Measurements from ENCODE around the gene ALG14.
A peak's percentile ranks its signal among the peaks of the same experiment; 100 is the strongest.
"Not testable (repeated sequence)": the region's sequence is repeated elsewhere in the genome, so short reads cannot be mapped to it uniquely, and the experiment has no call there.

The ALG14 gene

GRCh38 chr1:95041491-95042165, 31.1 kb downstream of the ALG14 start:
- peak; percentile 53 to 65 for DNase-seq

GRCh38 chr1:95040032-95040525, 32.7 kb downstream of the ALG14 start:
- no peak for DNase-seq

- DNase-seq = no peak
Observed at GRCh38 chr1:95039360-95040031, 33.3 kb downstream of the ALG14 start.

- DNase-seq = no peak
Observed at GRCh38 chr1:95035536-95035935, 37.2 kb downstream of the ALG14 start.

GRCh38 chr1:95034506-95034905, 38.2 kb downstream of the ALG14 start:
- no peak for DNase-seq

- DNase-seq = no peak
Observed at GRCh38 chr1:95033843-95034242, 38.9 kb downstream of the ALG14 start.

- DNase-seq = no peak
Observed at GRCh38 chr1:95029532-95029931, 43.2 kb downstream of the ALG14 start.

GRCh38 chr1:95028954-95029353, 43.8 kb downstream of the ALG14 start:
- DNase-seq = no peak

GRCh38 chr1:95027046-95027445, 45.7 kb downstream of the ALG14 start:
- no peak for DNase-seq

- DNase-seq = no peak
Observed at GRCh38 chr1:95023399-95024043, 49.2 kb downstream of the ALG14 start.

GRCh38 chr1:95022644-95022926, 50.2 kb downstream of the ALG14 start:
- DNase-seq = no peak

- no peak for DNase-seq
Observed at GRCh38 chr1:95021805-95022643, 50.7 kb downstream of the ALG14 start.

GRCh38 chr1:95021119-95021518, 51.6 kb downstream of the ALG14 start:
- DNase-seq = no peak

- DNase-seq = not testable (repeated sequence)
Observed at GRCh38 chr1:95019466-95019865, 53.3 kb downstream of the ALG14 start.

GRCh38 chr1:95018602-95019369, 54.0 kb downstream of the ALG14 start:
- DNase-seq = no peak

GRCh38 chr1:95017775-95018174, 55.0 kb downstream of the ALG14 start:
- DNase-seq = no peak

- DNase-seq = no peak
Observed at GRCh38 chr1:95015076-95015475, 57.7 kb downstream of the ALG14 start.

- DNase-seq = no peak
Observed at GRCh38 chr1:95013950-95014574, 58.7 kb downstream of the ALG14 start.

- no peak for DNase-seq
Observed at GRCh38 chr1:95012389-95012788, 60.4 kb downstream of the ALG14 start.

- no peak for DNase-seq
Observed at GRCh38 chr1:95010158-95010557, 62.6 kb downstream of the ALG14 start.

- DNase-seq = no peak
Observed at GRCh38 chr1:95007687-95008086, 65.1 kb downstream of the ALG14 start.

GRCh38 chr1:95006681-95007080, 66.1 kb downstream of the ALG14 start:
- no peak for DNase-seq
